Fibroblast of pulmonary artery (primary cell): Measurements from ENCODE around the gene TMEM272.

Experiments
- DNase-seq: peaks from one replicate; pipeline ENCODE4 v3.0.0-alpha.2; 2010; ENCODE audit warnings: low read depth
- H3K4me3 ChIP-seq: replicated peaks from 2 replicates; pipeline ENCODE4 v1.5.1; 2011; ENCODE audit warnings: low read depth, mild to moderate bottlenecking, control low read depth, low read length, moderate library complexity
- TF ChIP-seq, protein P1 (sequence below): IDR thresholded peaks from 2 replicates; pipeline ENCODE4 v1.5.1; 2011; ENCODE audit warnings: mild to moderate bottlenecking, control low read depth, low read length, inconsistent platforms; ENCODE audit errors: missing control alignments

The TMEM272 gene

GRCh38 chr13:51821606-51822005 lies 23.4 kb downstream of the TMEM272 start:
- TF ChIP-seq, protein P1, sequence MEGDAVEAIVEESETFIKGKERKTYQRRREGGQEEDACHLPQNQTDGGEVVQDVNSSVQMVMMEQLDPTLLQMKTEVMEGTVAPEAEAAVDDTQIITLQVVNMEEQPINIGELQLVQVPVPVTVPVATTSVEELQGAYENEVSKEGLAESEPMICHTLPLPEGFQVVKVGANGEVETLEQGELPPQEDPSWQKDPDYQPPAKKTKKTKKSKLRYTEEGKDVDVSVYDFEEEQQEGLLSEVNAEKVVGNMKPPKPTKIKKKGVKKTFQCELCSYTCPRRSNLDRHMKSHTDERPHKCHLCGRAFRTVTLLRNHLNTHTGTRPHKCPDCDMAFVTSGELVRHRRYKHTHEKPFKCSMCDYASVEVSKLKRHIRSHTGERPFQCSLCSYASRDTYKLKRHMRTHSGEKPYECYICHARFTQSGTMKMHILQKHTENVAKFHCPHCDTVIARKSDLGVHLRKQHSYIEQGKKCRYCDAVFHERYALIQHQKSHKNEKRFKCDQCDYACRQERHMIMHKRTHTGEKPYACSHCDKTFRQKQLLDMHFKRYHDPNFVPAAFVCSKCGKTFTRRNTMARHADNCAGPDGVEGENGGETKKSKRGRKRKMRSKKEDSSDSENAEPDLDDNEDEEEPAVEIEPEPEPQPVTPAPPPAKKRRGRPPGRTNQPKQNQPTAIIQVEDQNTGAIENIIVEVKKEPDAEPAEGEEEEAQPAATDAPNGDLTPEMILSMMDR: no peak
- no peak overlapping the region for H3K4me3 ChIP-seq
- no peak for DNase-seq

- TF ChIP-seq, protein P1: no peak
- no peak overlapping the region for H3K4me3 ChIP-seq
- DNase-seq: no peak
Measured at GRCh38 chr13:51820016-51820597, 24.9 kb downstream of the TMEM272 start.

- no peak for DNase-seq
- no peak overlapping the region for H3K4me3 ChIP-seq
- TF ChIP-seq, protein P1: no peak
Measured at GRCh38 chr13:51819544-51819943, 25.4 kb downstream of the TMEM272 start.

GRCh38 chr13:51818781-51819511 lies 26.0 kb downstream of the TMEM272 start:
- TF ChIP-seq, protein P1: no peak
- DNase-seq: peak; percentile 62
- no peak overlapping the region for H3K4me3 ChIP-seq

DNA sequence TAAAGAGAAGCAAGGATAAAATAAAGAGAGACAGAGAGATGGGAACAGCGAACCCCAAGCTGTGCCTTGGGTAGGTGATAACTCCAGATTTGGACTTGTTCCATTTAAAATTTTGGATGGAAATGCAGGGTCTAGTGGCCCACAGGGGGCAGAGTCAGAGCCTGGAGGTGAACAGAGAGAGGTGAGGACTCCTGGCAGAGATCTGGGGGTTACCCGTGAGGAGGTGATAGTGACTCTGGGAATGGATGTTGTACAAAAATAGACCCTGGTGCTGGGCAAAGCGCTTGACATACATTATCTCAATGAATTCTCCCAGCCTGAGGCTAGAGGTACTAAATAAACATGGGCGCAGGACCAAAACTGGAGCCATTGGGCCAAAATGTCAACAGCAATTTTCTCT lies 26.7 kb downstream of the TMEM272 start:
- DNase-seq: no peak
- TF ChIP-seq, protein P1: no peak
- H3K4me3 ChIP-seq: no peak overlapping the region

DNA sequence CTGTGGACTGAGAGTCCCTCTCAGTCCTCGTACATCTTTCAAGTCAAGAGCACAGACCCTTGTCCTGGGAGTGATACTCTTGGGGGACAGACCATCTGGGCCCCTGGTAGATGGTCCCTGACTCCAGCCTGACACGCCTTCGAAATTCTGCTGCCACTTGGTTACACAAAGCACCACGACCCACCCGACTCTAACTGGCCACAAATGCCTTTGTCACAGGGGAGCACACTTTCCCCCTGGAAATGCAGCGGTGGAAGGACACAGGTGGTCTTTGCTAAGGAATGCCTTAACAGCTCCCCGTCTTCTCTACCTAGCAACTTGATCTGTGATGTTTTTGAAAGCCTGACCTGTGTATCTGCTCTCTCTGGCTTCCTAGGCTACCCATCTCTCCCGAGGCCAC lies 27.3 kb downstream of the TMEM272 start:
- H3K4me3 ChIP-seq: no peak overlapping the region
- TF ChIP-seq, protein P1: no peak

More for the DNA sequence above, 27.3 kb downstream of the TMEM272 start:
- DNase-seq: no peak
